Medulla oblongata (tissue), 1 donor: ENCODE results near the gene TMTC2.

Experiments used
- DNase-seq: peaks from one replicate; pipeline ENCODE4 v3.0.0-alpha.2; 2015; ENCODE audit errors: extremely low spot score

The TMTC2 gene

GRCh38 chr12:83015390-83016217 is 328.9 kb downstream of the TMTC2 start:
- DNase-seq: no peak

GRCh38 chr12:83016218-83016835 is 329.6 kb downstream of the TMTC2 start:
- peak; percentile 41 for DNase-seq

GRCh38 chr12:83016991-83017390 is 330.3 kb downstream of the TMTC2 start:
- DNase-seq: peak; percentile 25

- DNase-seq: no peak
Measured at GRCh38 chr12:83018088-83018487, 331.4 kb downstream of the TMTC2 start.

- no peak for DNase-seq
Measured at GRCh38 chr12:83027021-83027723, 340.5 kb downstream of the TMTC2 start.

- no peak for DNase-seq
Measured at GRCh38 chr12:83031196-83031595, 344.5 kb downstream of the TMTC2 start.

- no peak for DNase-seq
Measured at GRCh38 chr12:83036847-83037246, 350.1 kb downstream of the TMTC2 start.

GRCh38 chr12:83039413-83039812 is 352.7 kb downstream of the TMTC2 start:
- DNase-seq: no peak

- DNase-seq: no peak
Measured at GRCh38 chr12:83040339-83040738, 353.6 kb downstream of the TMTC2 start.

- no peak for DNase-seq
Measured at GRCh38 chr12:83040991-83041390, 354.3 kb downstream of the TMTC2 start.

- no peak for DNase-seq
Measured at GRCh38 chr12:83042441-83043200, 355.9 kb downstream of the TMTC2 start.

GRCh38 chr12:83044736-83045135 is 358.0 kb downstream of the TMTC2 start:
- DNase-seq: no peak

- DNase-seq: no peak
Measured at GRCh38 chr12:83046019-83046418, 359.3 kb downstream of the TMTC2 start.

- no peak for DNase-seq
Measured at GRCh38 chr12:83049306-83049705, 362.6 kb downstream of the TMTC2 start.

- DNase-seq: no peak
Measured at GRCh38 chr12:83052890-83053541, 366.3 kb downstream of the TMTC2 start.

- no peak for DNase-seq
Measured at GRCh38 chr12:83057436-83057835, 370.7 kb downstream of the TMTC2 start.

- no peak for DNase-seq
Measured at GRCh38 chr12:83059107-83059506, 372.4 kb downstream of the TMTC2 start.

GRCh38 chr12:83065562-83065961 is 378.9 kb downstream of the TMTC2 start:
- no peak for DNase-seq

GRCh38 chr12:83067981-83068380 is 381.3 kb downstream of the TMTC2 start:
- no peak for DNase-seq

- DNase-seq: no peak
Measured at GRCh38 chr12:83074358-83074894, 387.7 kb downstream of the TMTC2 start.

GRCh38 chr12:83075471-83075870 is 388.8 kb downstream of the TMTC2 start:
- no peak for DNase-seq
